ENCODE results near the gene WWOX.

WWOX gene

GRCh38 chr16:78832100-78832499, 732.6 kb downstream of the WWOX start:
- no peak for DNase-seq (ENCODE audit: extremely low read depth, low read depth)
- no peak for TF ChIP-seq CTCF (IDR thresholded peaks at IDR 0.05; ENCODE audit: low read depth, low read length)

GRCh38 chr16:78836802-78837491, 737.5 kb downstream of the WWOX start:
- no peak for DNase-seq (ENCODE audit: extremely low read depth, low read depth)
- no peak for TF ChIP-seq CTCF (IDR thresholded peaks at IDR 0.05; ENCODE audit: low read depth, low read length)

- DNase-seq (ENCODE audit: extremely low read depth, low read depth), result no peak
- TF ChIP-seq CTCF (IDR thresholded peaks at IDR 0.05; ENCODE audit: low read depth, low read length), result no peak
These were observed 738.3 kb downstream of the WWOX start for GRCh38 chr16:78837706-78838105.

GRCh38 chr16:78838276-78838675, 738.8 kb downstream of the WWOX start:
- no peak for DNase-seq (ENCODE audit: extremely low read depth, low read depth)
- no peak for TF ChIP-seq CTCF (IDR thresholded peaks at IDR 0.05; ENCODE audit: low read depth, low read length)

- no peak for DNase-seq (ENCODE audit: extremely low read depth, low read depth)
- TF ChIP-seq CTCF (IDR thresholded peaks at IDR 0.05; ENCODE audit: low read depth, low read length), result no peak
These were observed 743.5 kb downstream of the WWOX start for GRCh38 chr16:78842950-78843349.

GRCh38 chr16:78843978-78844377, 744.5 kb downstream of the WWOX start:
- no peak for DNase-seq (ENCODE audit: extremely low read depth, low read depth)
- TF ChIP-seq CTCF (IDR thresholded peaks at IDR 0.05; ENCODE audit: low read depth, low read length), result no peak

- DNase-seq (ENCODE audit: extremely low read depth, low read depth), result no peak
- no peak for TF ChIP-seq CTCF (IDR thresholded peaks at IDR 0.05; ENCODE audit: low read depth, low read length)
These were observed 745.2 kb downstream of the WWOX start for GRCh38 chr16:78844682-78845081.
